Left kidney (tissue), 2 donors: ENCODE data around the gene RTL1. TPM values are rescaled to one million over a fixed set of nuclear protein-coding genes. Genes with fewer than 3 reads are reported as not detected.

ENCODE experiments used
- DNase-seq: peaks from one replicate; pipeline ENCODE4 v3.0.0-alpha.2; 2013
- polyA plus RNA-seq: library from polyadenylated mRNA; unstranded; fragments of 120-200 nt; gene quantifications from one replicate; pipeline ENCODE4 v1.2.1, GENCODE V29; 2013; ENCODE audit not compliant: insufficient read length

The RTL1 gene
- polyA plus RNA-seq, 1 donor, result 0.10 TPM

- DNase-seq, result no peak
Measured at GRCh38 chr14:100834794-100835547, 68.6 kb downstream of the RTL1 start.

GRCh38 chr14:100834082-100834793 is 69.3 kb downstream of the RTL1 start:
- DNase-seq, result no peak

GRCh38 chr14:100832311-100832960 is 71.1 kb downstream of the RTL1 start:
- DNase-seq, result no peak

GRCh38 chr14:100830681-100831080 is 72.8 kb downstream of the RTL1 start:
- DNase-seq, result no peak

Other genes with a start within 250 kb of the RTL1 start
- 10.8 TPM for gene DLK1, start 176.8 kb downstream of the RTL1 start, polyA plus RNA-seq
- 218 TPM for gene MEG3, start 77.6 kb downstream of the RTL1 start, polyA plus RNA-seq